ENCODE results near the gene NCF4. TPM values are rescaled to one million over a fixed set of nuclear protein-coding genes. Genes with fewer than 3 reads are reported as not detected.

Gene NCF4
- polyA plus RNA-seq, 2 of the 4 experiments (the other 2 are of a cell fraction) = not detected

DNA sequence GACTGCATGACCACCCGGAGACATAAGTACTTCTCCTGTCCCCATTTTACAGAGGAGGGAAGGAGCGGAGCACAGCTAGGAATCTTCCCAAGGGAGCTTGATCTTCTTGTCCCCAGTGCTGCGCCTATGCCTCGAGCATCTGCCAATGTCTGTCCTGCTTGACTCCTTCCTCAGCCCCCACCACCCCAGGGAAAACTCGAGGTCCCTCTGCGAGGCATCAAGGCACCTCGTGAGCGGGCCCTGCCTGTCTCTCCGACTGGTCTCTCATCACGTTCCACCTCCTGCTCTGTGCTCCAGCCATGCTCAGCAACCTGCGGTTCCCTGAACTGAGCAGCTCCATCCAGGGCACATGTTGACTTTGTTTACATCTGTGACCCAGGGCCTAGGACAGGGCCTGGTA lies 2.5 kb downstream of the NCF4 start:
- ATAC-seq (no peak), DNase-seq (ENCODE audit: low read depth in 1 of 2, low spot score in 1 of 2) (no peak), FAIRE-seq (no peak)
- H3K27ac ChIP-seq = no peak overlapping the region
- TF ChIP-seq RAD21 (conservative IDR thresholded peaks at IDR 0.05 in 1 of 2, IDR thresholded peaks at IDR 0.05 in 1 of 2) = no peak
- TF ChIP-seq, protein P1, sequence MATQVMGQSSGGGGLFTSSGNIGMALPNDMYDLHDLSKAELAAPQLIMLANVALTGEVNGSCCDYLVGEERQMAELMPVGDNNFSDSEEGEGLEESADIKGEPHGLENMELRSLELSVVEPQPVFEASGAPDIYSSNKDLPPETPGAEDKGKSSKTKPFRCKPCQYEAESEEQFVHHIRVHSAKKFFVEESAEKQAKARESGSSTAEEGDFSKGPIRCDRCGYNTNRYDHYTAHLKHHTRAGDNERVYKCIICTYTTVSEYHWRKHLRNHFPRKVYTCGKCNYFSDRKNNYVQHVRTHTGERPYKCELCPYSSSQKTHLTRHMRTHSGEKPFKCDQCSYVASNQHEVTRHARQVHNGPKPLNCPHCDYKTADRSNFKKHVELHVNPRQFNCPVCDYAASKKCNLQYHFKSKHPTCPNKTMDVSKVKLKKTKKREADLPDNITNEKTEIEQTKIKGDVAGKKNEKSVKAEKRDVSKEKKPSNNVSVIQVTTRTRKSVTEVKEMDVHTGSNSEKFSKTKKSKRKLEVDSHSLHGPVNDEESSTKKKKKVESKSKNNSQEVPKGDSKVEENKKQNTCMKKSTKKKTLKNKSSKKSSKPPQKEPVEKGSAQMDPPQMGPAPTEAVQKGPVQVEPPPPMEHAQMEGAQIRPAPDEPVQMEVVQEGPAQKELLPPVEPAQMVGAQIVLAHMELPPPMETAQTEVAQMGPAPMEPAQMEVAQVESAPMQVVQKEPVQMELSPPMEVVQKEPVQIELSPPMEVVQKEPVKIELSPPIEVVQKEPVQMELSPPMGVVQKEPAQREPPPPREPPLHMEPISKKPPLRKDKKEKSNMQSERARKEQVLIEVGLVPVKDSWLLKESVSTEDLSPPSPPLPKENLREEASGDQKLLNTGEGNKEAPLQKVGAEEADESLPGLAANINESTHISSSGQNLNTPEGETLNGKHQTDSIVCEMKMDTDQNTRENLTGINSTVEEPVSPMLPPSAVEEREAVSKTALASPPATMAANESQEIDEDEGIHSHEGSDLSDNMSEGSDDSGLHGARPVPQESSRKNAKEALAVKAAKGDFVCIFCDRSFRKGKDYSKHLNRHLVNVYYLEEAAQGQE (IDR thresholded peaks at IDR 0.05) = no peak
- no peak for TF ChIP-seq FOXS1 (CRISPR knock-in tag; IDR thresholded peaks at IDR 0.05)
- no peak for TF ChIP-seq ZFP36 (IDR thresholded peaks at IDR 0.05; ENCODE audit: borderline replicate concordance, partially characterized antibody)
- no peak for TF ChIP-seq JUN (IDR thresholded peaks at IDR 0.05)
- no peak for TF ChIP-seq SREBF2 (IDR thresholded peaks at IDR 0.05)
- TF ChIP-seq, protein P2, sequence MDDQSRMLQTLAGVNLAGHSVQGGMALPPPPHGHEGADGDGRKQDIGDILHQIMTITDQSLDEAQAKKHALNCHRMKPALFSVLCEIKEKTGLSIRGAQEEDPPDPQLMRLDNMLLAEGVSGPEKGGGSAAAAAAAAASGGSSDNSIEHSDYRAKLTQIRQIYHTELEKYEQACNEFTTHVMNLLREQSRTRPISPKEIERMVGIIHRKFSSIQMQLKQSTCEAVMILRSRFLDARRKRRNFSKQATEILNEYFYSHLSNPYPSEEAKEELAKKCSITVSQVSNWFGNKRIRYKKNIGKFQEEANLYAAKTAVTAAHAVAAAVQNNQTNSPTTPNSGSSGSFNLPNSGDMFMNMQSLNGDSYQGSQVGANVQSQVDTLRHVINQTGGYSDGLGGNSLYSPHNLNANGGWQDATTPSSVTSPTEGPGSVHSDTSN (IDR thresholded peaks at IDR 0.05) = no peak
- no peak for TF ChIP-seq MYC (IDR thresholded peaks at IDR 0.05; ENCODE audit: borderline replicate concordance, low read length)
- no peak for TF ChIP-seq NFE2L2 (conservative IDR thresholded peaks at IDR 0.05; ENCODE audit: low read length)
- TF ChIP-seq KDM1A (IDR thresholded peaks at IDR 0.05; ENCODE audit: low read depth) = no peak
- TF ChIP-seq PHF8 (IDR thresholded peaks at IDR 0.05; ENCODE audit: borderline replicate concordance, low read depth) = no peak
- TF ChIP-seq, protein P3, sequence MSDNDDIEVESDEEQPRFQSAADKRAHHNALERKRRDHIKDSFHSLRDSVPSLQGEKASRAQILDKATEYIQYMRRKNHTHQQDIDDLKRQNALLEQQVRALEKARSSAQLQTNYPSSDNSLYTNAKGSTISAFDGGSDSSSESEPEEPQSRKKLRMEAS (IDR thresholded peaks at IDR 0.05) = no peak
- no peak for TF ChIP-seq RCOR1 (IDR thresholded peaks at IDR 0.05; ENCODE audit: low read depth, low read length)
- TF ChIP-seq MAFK (IDR thresholded peaks at IDR 0.05; ENCODE audit: partially characterized antibody) = no peak
- TF ChIP-seq, protein P4, sequence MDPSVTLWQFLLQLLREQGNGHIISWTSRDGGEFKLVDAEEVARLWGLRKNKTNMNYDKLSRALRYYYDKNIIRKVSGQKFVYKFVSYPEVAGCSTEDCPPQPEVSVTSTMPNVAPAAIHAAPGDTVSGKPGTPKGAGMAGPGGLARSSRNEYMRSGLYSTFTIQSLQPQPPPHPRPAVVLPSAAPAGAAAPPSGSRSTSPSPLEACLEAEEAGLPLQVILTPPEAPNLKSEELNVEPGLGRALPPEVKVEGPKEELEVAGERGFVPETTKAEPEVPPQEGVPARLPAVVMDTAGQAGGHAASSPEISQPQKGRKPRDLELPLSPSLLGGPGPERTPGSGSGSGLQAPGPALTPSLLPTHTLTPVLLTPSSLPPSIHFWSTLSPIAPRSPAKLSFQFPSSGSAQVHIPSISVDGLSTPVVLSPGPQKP (IDR thresholded peaks at IDR 0.05; ENCODE audit: low read depth, low read length) = no peak
- H3K4me3 ChIP-seq = no peak overlapping the region
- CTCF ChIA-PET = no interaction called here
- 85% methylated on average over 8 of the region's 11 CpGs for whole genome bisulfite sequencing (ENCODE audit: missing lambda C conversion rate)
- H3K9me3 ChIP-seq = no peaks in the 10 kb centered on the region
- POLR2A ChIA-PET = no interaction called here
- no peak overlapping the region for H3K4me2 ChIP-seq
- no peaks in the 10 kb centered on the region for H3K4me1 ChIP-seq

DNA sequence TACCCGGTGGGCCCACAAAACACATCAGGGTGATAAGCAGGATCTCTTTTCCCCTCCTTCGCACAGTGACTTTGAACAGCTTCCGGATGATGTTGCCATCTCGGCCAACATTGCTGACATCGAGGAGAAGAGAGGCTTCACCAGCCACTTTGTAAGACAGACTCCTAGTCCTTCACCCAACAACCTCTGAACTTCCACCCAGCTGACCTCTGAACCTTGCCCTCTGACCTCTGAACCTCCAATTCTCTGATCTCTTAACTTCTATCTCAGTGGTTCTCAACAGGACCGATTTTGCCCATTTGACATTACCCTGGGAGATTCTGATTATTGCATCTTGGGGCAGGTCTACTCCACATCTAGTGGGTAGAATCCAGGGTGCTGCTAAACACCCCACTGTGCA lies 3.2 kb downstream of the NCF4 start:
- H3K4me2 ChIP-seq = no peak overlapping the region
- TF ChIP-seq EP300 (IDR thresholded peaks at IDR 0.05) (no peak), NPAS2 (CRISPR knock-in tag; IDR thresholded peaks at IDR 0.05; ENCODE audit: borderline replicate concordance) (no peak), CBX2 (IDR thresholded peaks at IDR 0.05; ENCODE audit: borderline replicate concordance, low read depth) (no peak), SREBF2 (IDR thresholded peaks at IDR 0.05) (no peak), FOSL2 (IDR thresholded peaks at IDR 0.05) (no peak), FOSL2 (CRISPR knock-in tag; IDR thresholded peaks at IDR 0.05) (no peak), HOXB5 (CRISPR knock-in tag; IDR thresholded peaks at IDR 0.05) (no peak), PHF8 (IDR thresholded peaks at IDR 0.05; ENCODE audit: borderline replicate concordance, low read depth) (no peak), HOXB13 (CRISPR knock-in tag; IDR thresholded peaks at IDR 0.05; ENCODE audit: low read depth) (no peak), ZC3H11A (IDR thresholded peaks at IDR 0.05) (no peak), KDM5A (IDR thresholded peaks at IDR 0.05) (no peak), SMC3 (IDR thresholded peaks at IDR 0.05) (no peak)
- TF ChIP-seq, protein P5, sequence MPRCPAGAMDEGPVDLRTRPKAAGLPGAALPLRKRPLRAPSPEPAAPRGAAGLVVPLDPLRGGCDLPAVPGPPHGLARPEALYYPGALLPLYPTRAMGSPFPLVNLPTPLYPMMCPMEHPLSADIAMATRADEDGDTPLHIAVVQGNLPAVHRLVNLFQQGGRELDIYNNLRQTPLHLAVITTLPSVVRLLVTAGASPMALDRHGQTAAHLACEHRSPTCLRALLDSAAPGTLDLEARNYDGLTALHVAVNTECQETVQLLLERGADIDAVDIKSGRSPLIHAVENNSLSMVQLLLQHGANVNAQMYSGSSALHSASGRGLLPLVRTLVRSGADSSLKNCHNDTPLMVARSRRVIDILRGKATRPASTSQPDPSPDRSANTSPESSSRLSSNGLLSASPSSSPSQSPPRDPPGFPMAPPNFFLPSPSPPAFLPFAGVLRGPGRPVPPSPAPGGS (IDR thresholded peaks at IDR 0.05) = no peak
- H3K9me3 ChIP-seq = no peaks in the 10 kb centered on the region
- DNase-seq (ENCODE audit: low read depth in 1 of 2, low spot score in 1 of 2) (no peak), FAIRE-seq (no peak), ATAC-seq (no peak)
- H3K27ac ChIP-seq = no peak overlapping the region
- WGBS (ENCODE audit: missing lambda C conversion rate) = 60% methylated on average over 6 of the region's 6 CpGs
- CTCF ChIA-PET = no interaction called here
- no peak overlapping the region for H3K4me3 ChIP-seq
- no peaks in the 10 kb centered on the region for H3K4me1 ChIP-seq
- POLR2A ChIA-PET = no interaction called here
